Endothelial cell of umbilical vein (primary cell): ENCODE measurements around the gene CDC42EP4. TPM values are rescaled to one million over a fixed set of nuclear protein-coding genes. Genes with fewer than 3 reads are reported as not detected.

Experiments
- BruUV-seq: library from RNA; stranded (reverse); fragments of 400-500 nt; replicated peaks from 2 replicates; lab custom pipeline; 2021; lab: Mats Ljungman, UMichigan
- CTCF ChIA-PET: fragments of 300-600, 350-600 bp; sonication (Branson Sonifier 250); formaldehyde crosslinking; loops from one replicate; lab custom pipeline; 2021; ENCODE audit warnings: antibody characterized with exemption, inconsistent platforms; lab: Charles Lee
- POLR2A ChIA-PET: fragments of 300-600, 350-600 bp; sonication (Branson Sonifier 250); formaldehyde crosslinking; loops from one replicate; lab custom pipeline; 2021; ENCODE audit warnings: antibody characterized with exemption, inconsistent platforms; lab: Charles Lee
- DNase-seq: peaks from one replicate; pipeline ENCODE4 v3.0.0-alpha.2; 2011; ENCODE audit warnings: low read depth, low spot score
- FAIRE-seq: peaks from 2 replicates; lab custom pipeline; 2011; peaks lifted over from hg19 to GRCh38; lab: Jason Lieb, UNC
- H2AFZ ChIP-seq: 2 replicates; pipeline ENCODE4 v1.6.0; 2012; ENCODE audit warnings: low read depth, low read length, control low read depth, inconsistent platforms
- H3K27ac ChIP-seq: 2 replicates; pipeline ENCODE4 v1.5.1; 2011; ENCODE audit warnings: low read depth, mild to moderate bottlenecking, control low read depth, low read length, moderate library complexity; ENCODE audit not compliant: insufficient read depth
- H3K27me3 ChIP-seq, 2 experiments: 2 replicates each; pipeline versions ENCODE4 v1.6.0 to v1.6.1; 2011; ENCODE audit warnings: low read length in 2 of 2, mixed read lengths in 1 of 2; ENCODE audit not compliant: control insufficient read depth in 2 of 2, insufficient read depth in 2 of 2
- H3K36me3 ChIP-seq, 2 experiments: 2 replicates in 1 of 2; 3 replicates in 1 of 2; pipeline ENCODE4 v1.5.1; 2011; ENCODE audit warnings: low read length in 2 of 2, mild to moderate bottlenecking in 1 of 2, moderate library complexity in 1 of 2; ENCODE audit not compliant: control insufficient read depth in 2 of 2, insufficient read depth in 2 of 2; ENCODE audit errors: extremely low read depth in 1 of 2
- H3K4me1 ChIP-seq: 3 replicates; pipeline ENCODE4 v1.5.1; 2011; ENCODE audit warnings: mild to moderate bottlenecking, low read length; ENCODE audit not compliant: control insufficient read depth, insufficient read depth; ENCODE audit errors: extremely low read depth
- H3K4me2 ChIP-seq: 2 replicates; pipeline ENCODE4 v1.6.1; 2011; ENCODE audit warnings: low read length, control low read depth, mixed read lengths; ENCODE audit not compliant: insufficient read depth
- H3K4me3 ChIP-seq, 3 experiments: fragments of 200-600 bp in 1 of 3; sonication (generic), shearing (Covaris generic) in 1 of 3; replicated peaks in 1 of 3; 2 replicates each; pipeline ENCODE4 v1.5.1; 2011 to 2016; ENCODE audit warnings: control low read depth in 3 of 3, low read length in 3 of 3, mild to moderate bottlenecking in 2 of 3, inconsistent platforms in 1 of 3, low read depth in 1 of 3, moderate library complexity in 1 of 3; ENCODE audit not compliant: insufficient read depth in 1 of 3
- H3K79me2 ChIP-seq: 2 replicates; pipeline ENCODE4 v1.6.0; 2012; ENCODE audit warnings: low read length, inconsistent platforms; ENCODE audit not compliant: control insufficient read depth, insufficient read depth
- H3K9ac ChIP-seq: replicated peaks from 2 replicates; pipeline ENCODE3; 2011; ENCODE audit warnings: low read length, control low read depth; ENCODE audit not compliant: insufficient read depth; ENCODE audit errors: extremely low read depth
- H3K9me1 ChIP-seq: replicated peaks from 3 replicates; pipeline ENCODE4 v1.6.0; 2011; ENCODE audit warnings: mild to moderate bottlenecking, low read length; ENCODE audit not compliant: control insufficient read depth, insufficient read depth; ENCODE audit errors: extremely low read depth
- H3K9me3 ChIP-seq: replicated peaks from 2 replicates; pipeline ENCODE4 v1.5.1; 2012; ENCODE audit warnings: low read length, inconsistent platforms; ENCODE audit not compliant: control insufficient read depth, insufficient read depth
- H4K20me1 ChIP-seq: replicated peaks from 2 replicates; pipeline ENCODE3; 2011; ENCODE audit warnings: mild to moderate bottlenecking, low read length; ENCODE audit not compliant: control insufficient read depth, insufficient read depth; ENCODE audit errors: extremely low read depth
- CTCF ChIP-seq, 2 donors: IDR thresholded peaks; 1 replicate in 1 of 2; 2 replicates in 1 of 2; pipeline ENCODE4 v1.5.1; 2011; ENCODE audit warnings: low read length in 2 of 2, mild to moderate bottlenecking in 2 of 2, moderate library complexity in 2 of 2, control low read depth in 1 of 2, inconsistent platforms in 1 of 2, low read depth in 1 of 2; ENCODE audit not compliant: insufficient read depth in 1 of 2; ENCODE audit errors: extremely low read depth in 1 of 2
- EZH2 ChIP-seq: IDR thresholded peaks from 2 replicates; pipeline ENCODE4 v1.6.1; 2012; ENCODE audit warnings: borderline replicate concordance, low read depth, mild to moderate bottlenecking, moderate library complexity, low read length, inconsistent platforms; ENCODE audit not compliant: severe bottlenecking
- FOS ChIP-seq: IDR thresholded peaks from 2 replicates; pipeline ENCODE4 v1.6.1; 2011; ENCODE audit warnings: mild to moderate bottlenecking, low read length, moderate library complexity, borderline replicate concordance; ENCODE audit not compliant: insufficient read depth
- GATA2 ChIP-seq: IDR thresholded peaks from 2 replicates; pipeline ENCODE4 v1.7.0; 2011; ENCODE audit warnings: low read depth, mild to moderate bottlenecking, moderate library complexity, mixed read lengths, low read length; ENCODE audit not compliant: insufficient read length, insufficient read depth
- JUN ChIP-seq: IDR thresholded peaks from 2 replicates; pipeline ENCODE4 v1.6.1; 2011; ENCODE audit warnings: borderline replicate concordance, low read depth; ENCODE audit not compliant: insufficient read length, insufficient read depth
- MAX ChIP-seq: IDR thresholded peaks from 2 replicates; pipeline ENCODE4 v1.6.1; 2011; ENCODE audit not compliant: insufficient read depth, insufficient read length
- MYC ChIP-seq: IDR thresholded peaks from one replicate; pipeline ENCODE4 v1.6.1; 2011; ENCODE audit warnings: mild to moderate bottlenecking, low read depth, low read length
- POLR2A ChIP-seq: IDR thresholded peaks from 2 replicates; pipeline ENCODE4 v1.6.1; 2012; ENCODE audit warnings: low read depth, mild to moderate bottlenecking, control low read depth, low read length
- POLR2AphosphoS5 ChIP-seq: IDR thresholded peaks from 2 replicates; pipeline ENCODE4 v1.6.1; 2012; ENCODE audit warnings: low read depth, mild to moderate bottlenecking, control low read depth, low read length, moderate library complexity; ENCODE audit not compliant: insufficient read depth
- dilution Hi-C: fragments of 300-500 bp; cut with MboI; formaldehyde crosslinking; loops from one replicate; pipeline ENCODE4 v1.15.0; 2019; ENCODE audit warnings: low sequenced_read_pairs; ENCODE audit not compliant: extremely low pct_ligation_motif_present
- intact Hi-C: fragments of 100-400 bp; cut with micrococcal nuclease; formaldehyde crosslinking; loops from one replicate; pipeline ENCODE4 v1.10.0; 2022
- polyA plus RNA-seq, 4 experiments: library from polyadenylated mRNA; depleted of rRNA in 3 of 4; stranded (reverse) in 3 of 4; unstranded in 1 of 4; fragments of >200 nt; gene quantifications; 2 replicates each; pipeline versions ENCODE4 v1.2.1 to v1.2.3, GENCODE V29; 2011 to 2012; ENCODE audit warnings: missing spikeins in 1 of 4
- total RNA-seq: library from RNA; stranded (reverse); gene quantifications from 2 replicates; pipeline ENCODE4 v1.2.3, GENCODE V29; 2021

The CDC42EP4 gene
- total and polyA plus RNA-seq, 2 donors (not counting 3 experiments of a cell fraction or from before 2014, with no cell fraction given): 11.4 to 19.6 TPM

- Histone ChIP-seq H3K4me3 (no peak overlapping the region), H3K9ac (no peak overlapping the region), H3K4me1 (no peaks in the 10 kb centered on the region), H3K27me3 (no peaks in the 10 kb centered on the region), H4K20me1 (no peaks in the 10 kb centered on the region), H3K27ac (no peak overlapping the region), H3K79me2 (no peaks in the 10 kb centered on the region), H3K9me3 (no peaks in the 10 kb centered on the region), H3K36me3 (peaks cover 0 to 2% of the 10 kb centered on the region in 2 experiments), H3K4me2 (no peak overlapping the region), H2AFZ (no peak overlapping the region), H3K9me1 (no peaks in the 10 kb centered on the region)
- intact Hi-C loops (no loop called here), dilution Hi-C loops (no loop called here)
- DNase-seq (no peak), FAIRE-seq (no peak)
- BruUV-seq: no TSS peak
- CTCF ChIA-PET: interaction anchor here (1.1 to 7.4 kb wide), 6 partner anchors 8 to 693 kb away, joined by 3 to 73 read pairs (median 6); no protein-coding TSS in a partner anchor
- TF ChIP-seq CTCF (IDR thresholded peaks at IDR 0.05; ENCODE audit: extremely low read depth in 1 of 2, insufficient read depth in 1 of 2, low read depth in 1 of 2, low read length in 2 of 2): no peak
- TF ChIP-seq POLR2A: no peak
- no peak for TF ChIP-seq GATA2
- no peak for TF ChIP-seq POLR2AphosphoS5
- no peak for TF ChIP-seq MYC
- TF ChIP-seq MAX: no peak
- TF ChIP-seq JUN: no peak
- no peak for TF ChIP-seq FOS
- no peak for TF ChIP-seq EZH2
- POLR2A ChIA-PET: no interaction called here
Measured at GRCh38 chr17:73249700-73250099, 62.1 kb downstream of the CDC42EP4 start.
